ENCODE data around the gene FKBP6.
"Not testable (repeated sequence)": the region's sequence is repeated elsewhere in the genome, so short reads cannot be mapped to it uniquely, and the experiment has no call there.

The FKBP6 gene

GRCh38 chr7:73327922-73328321 lies at the start of gene FKBP6, which contains the start of gene TRIM50:
TSS of gene FKBP6 (plus strand) at chr7:73328161. CDS start at chr7:73328429, 268 bp downstream.
TSS of gene TRIM50 (minus strand) at chr7:73328082. CDS start at chr7:73324787, 3,295 bp downstream.
- DNase-seq (ENCODE audit: low read depth in 1 of 2, low spot score in 1 of 2) = not testable (repeated sequence)

DNA sequence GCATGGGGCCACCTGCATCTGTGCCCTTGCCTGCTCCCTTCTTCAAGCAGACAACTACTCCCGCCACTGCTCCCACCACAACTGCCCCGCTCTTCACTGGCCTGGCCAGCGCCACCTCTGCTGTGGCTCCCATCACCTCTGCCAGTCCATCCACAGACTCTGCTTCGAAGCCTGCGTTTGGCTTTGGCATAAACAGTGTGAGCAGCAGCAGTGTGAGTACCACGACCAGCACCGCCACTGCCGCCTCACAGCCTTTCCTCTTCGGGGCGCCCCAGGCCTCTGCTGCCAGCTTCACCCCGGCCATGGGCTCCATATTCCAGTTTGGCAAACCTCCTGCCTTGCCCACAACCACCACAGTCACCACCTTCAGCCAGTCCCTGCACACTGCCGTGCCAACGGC lies 30.7 kb upstream of the FKBP6 start:
- DNase-seq (ENCODE audit: low read depth in 1 of 2, low spot score in 1 of 2) = not testable (repeated sequence)

DNA sequence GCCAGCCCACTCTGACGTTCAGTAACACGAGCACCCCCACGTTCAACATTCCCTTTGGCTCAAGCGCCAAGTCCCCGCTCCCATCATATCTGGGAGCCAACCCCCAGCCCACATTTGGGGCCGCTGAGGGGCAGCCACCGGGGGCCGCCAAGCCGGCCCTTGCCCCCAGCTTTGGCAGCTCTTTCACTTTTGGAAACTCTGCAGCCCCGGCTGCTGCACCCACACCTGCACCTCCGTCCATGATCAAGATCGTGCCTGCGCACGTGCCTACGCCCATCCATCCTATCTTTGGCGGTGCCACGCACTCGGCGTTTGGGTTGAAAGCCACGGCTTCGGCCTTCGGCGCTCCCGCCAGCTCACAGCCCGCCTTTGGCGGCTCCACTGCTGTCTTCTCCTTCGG lies 30.3 kb upstream of the FKBP6 start:
- DNase-seq (ENCODE audit: low read depth in 1 of 2, low spot score in 1 of 2) = not testable (repeated sequence)

- DNase-seq (ENCODE audit: low read depth in 1 of 2, low spot score in 1 of 2) = not testable (repeated sequence)
Measured at GRCh38 chr7:73299812-73300211, 28.1 kb upstream of the FKBP6 start.

DNA sequence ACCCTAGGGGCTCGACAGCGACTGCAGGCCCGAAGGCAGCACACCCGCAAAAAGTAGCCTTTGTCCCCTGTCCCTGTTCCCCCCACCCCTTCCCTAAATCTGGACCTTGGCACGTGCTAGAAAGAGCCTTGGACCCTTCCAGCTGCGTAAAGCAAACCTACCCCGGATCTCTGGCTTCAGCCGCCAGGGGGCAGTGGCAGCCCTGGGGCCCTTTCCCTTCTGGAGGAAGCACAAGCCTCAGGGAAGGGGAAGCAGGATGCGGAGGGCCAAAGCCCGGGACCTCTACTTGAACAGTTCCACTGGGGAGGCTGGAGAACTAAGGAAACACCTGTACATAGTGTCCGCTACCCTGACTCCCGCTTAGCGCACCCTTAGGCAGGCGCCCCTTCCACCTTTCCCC lies 26.9 kb upstream of the FKBP6 start:
- not testable (repeated sequence) for DNase-seq (ENCODE audit: low read depth in 1 of 2, low spot score in 1 of 2)

DNA sequence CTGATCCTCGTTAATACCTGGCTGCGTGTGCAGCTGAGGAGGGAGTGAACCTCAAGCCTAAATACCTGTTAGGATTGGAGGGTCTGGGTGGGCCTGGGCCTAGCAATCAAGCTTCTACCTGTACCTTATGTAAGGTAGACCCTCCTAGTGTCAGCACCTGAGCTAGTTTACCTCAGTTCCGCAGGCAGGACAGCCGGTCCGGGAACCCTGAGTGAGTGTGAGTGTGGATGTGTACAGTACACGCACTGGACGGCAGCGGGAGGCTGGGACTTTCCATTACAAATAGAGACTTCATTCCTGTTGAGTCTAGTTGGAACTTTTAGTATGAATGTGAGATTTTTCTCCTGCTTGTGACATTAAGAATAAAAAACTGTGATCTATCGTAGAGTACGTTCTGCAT lies 25.1 kb upstream of the FKBP6 start:
- not testable (repeated sequence) for DNase-seq (ENCODE audit: low read depth in 1 of 2, low spot score in 1 of 2)

- DNase-seq (ENCODE audit: low read depth in 1 of 2, low spot score in 1 of 2) = no peak
Measured at GRCh38 chr7:73303546-73303945, 24.4 kb upstream of the FKBP6 start.

- no peak for DNase-seq (ENCODE audit: low read depth in 1 of 2, low spot score in 1 of 2)
Measured at GRCh38 chr7:73304071-73304470, 23.9 kb upstream of the FKBP6 start.

- not testable (repeated sequence) for DNase-seq (ENCODE audit: low read depth in 1 of 2, low spot score in 1 of 2)
Measured at GRCh38 chr7:73304612-73305387, 23.2 kb upstream of the FKBP6 start.

DNA sequence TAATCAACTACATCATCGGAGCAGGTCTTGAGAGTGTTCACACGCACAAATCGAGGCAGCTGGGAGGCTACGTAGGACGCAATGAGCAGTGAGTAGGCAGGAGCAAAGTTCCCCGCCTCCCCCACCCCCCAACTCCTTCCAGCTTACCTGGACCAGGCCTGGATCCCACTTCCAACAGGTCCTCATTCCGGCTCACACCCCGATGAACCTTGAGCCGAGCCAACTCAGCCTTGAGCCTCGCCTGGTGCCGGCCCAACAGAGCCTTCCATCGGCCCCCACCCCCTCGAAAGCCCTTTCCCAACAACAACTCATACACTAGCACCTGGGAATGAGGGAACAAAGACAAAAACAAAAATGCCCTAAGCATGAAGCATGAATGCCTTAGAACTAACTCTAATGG lies 20.5 kb upstream of the FKBP6 start:
- DNase-seq (ENCODE audit: low read depth in 1 of 2, low spot score in 1 of 2) = no peak

DNA sequence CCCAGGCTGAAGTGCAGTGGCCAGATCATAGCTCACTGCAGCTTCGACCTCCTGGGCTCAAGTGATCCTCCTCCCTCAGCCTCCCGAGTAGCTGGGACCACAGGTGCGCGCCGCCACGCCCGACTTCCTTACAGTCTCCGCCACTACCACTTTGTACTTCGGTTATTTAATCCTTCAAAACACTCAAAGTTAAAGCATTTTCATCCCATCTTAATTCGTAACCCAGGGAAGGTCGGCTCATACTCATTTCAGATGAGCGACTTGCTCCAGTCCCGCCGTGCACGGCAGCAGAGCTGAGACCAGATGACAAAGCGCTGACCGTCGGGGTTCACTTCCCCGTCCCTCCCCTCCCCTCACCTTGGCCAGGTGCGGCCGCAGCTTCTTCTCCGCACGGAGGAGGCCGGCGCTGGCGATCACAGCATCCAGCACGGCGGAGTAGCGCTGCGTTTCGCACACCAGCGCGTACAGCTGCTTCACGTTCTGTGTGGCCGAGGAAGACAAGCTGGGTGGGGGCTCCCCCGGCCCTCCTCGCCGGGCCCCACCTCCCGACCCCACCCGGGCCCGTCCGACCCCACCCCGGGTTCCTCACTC lies 19.8 kb upstream of the FKBP6 start:
- no peak for DNase-seq (ENCODE audit: low read depth in 1 of 2, low spot score in 1 of 2)

DNA sequence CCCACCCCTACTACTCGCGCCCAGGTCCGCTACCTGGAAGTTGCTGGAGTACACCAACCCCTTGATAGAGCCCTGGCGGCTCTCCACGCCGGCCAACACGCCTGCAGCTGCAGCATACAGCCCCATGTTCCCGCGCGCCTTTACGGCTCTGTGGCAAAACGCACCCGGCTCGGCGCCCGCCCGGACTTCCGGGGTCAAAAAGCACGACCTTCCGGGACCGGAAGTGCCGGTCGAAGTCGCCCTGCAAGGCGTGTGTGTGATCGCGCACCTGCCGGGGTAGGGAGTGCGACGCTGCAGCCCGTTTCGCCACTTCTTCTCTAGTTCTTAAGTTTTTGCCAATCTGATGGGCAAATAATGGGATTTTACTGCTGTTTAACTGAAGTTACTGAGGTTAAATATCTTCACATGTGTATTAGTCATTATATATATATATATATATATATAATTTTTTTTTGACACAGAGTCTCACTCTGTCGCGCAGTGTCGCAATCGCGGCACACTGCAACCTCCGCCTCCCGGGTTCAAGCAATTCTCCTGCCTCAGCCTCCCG lies 19.2 kb upstream of the FKBP6 start, which contains the start of gene NSUN5:
Gene NSUN5 (minus strand): TSS at position 162 of the 550 bp plus-strand sequence. CDS start 36 bp downstream, at position 126.
- peak; percentile 76 to 88 for DNase-seq (ENCODE audit: low read depth in 1 of 2, low spot score in 1 of 2)

- not testable (repeated sequence) for DNase-seq (ENCODE audit: low read depth in 1 of 2, low spot score in 1 of 2)
Measured at GRCh38 chr7:73311421-73311820, 16.5 kb upstream of the FKBP6 start.

DNA sequence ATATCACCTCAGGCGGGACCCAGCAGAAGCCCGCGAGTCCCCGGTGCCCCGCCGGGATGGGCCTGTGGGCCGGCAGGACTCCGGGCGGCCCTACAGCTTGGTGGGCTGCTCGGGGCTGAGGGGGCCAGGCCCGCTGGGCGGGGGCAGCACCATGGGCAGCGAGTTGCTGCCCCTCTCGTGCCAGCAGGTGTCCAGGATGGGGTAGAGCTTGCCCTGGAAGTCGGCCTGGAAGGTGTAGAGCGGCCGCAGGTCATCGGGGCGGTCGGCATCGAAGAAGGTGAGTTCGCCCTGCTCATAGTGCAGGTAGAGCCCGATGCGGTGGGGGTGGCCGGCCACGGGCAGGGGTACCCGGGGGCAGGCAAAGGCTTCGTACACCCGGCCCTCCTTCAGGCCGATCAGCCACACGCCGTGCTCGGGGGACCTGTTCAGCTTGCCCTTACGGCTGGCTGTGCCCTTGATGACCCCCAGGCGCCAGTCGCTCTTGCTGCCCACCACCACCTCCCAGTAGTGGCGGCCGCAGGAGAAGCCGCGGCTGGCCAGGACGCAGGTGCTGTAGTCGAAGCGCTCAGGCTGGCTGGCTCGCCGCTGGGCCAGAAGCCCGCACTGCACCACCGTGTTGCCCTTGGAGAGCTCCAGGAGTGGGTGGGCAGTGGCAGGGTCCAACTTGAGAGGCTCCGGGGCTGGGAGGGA lies 15.0 kb upstream of the FKBP6 start:
- DNase-seq (ENCODE audit: low read depth in 1 of 2, low spot score in 1 of 2) = no peak

GRCh38 chr7:73313521-73313906 lies 14.4 kb upstream of the FKBP6 start:
- DNase-seq (ENCODE audit: low read depth in 1 of 2, low spot score in 1 of 2) = no peak

GRCh38 chr7:73314271-73314670 lies 13.7 kb upstream of the FKBP6 start:
- no peak for DNase-seq (ENCODE audit: low read depth in 1 of 2, low spot score in 1 of 2)

DNA sequence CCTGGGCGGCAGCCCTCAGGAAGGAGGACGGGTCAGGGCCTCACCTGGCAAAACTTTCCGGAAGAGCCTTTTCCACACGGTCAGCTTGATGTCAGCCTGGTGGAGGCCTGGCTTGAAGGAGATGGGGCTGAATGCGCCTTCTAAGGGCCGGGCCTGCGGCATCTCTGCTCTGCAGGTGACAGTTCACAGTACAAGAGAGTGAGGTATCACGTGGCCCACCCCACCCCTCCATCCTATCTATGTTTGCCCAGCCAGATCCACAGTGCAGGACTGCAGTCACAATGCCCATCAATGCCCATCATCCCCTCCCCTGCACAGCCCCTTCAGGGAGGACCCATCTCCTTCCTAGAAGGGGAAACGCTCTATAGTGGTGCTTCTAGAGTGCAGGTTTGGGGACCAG lies 11.4 kb upstream of the FKBP6 start:
- no peak for DNase-seq (ENCODE audit: low read depth in 1 of 2, low spot score in 1 of 2)

DNA sequence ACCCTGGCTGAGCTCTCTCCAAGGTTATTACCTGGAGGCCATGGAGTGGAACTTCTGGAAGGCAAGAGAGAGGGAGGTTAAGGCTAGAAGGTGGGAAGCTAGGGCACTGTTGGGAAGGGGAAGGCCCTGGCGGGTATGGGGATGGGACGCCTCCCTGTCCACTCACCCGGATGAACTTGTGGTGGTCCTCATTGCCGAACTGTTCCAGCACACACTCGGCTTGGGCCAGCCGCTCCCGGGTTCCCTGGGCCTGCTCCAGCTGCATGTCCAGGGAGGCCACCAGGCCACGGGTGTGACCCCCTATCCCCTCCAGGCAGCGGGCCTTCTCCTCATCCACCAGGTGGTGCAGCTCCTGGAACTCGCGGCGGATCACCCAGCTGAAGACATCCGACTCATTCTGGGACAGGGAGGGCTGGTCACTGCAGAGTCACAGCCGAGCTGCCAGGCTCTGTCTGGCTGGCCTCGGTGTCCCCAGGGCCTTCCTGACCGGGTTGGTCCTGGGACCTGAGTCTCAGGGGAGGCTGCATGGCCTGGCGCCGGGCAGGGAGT lies 9.2 kb upstream of the FKBP6 start:
- not testable (repeated sequence) for DNase-seq (ENCODE audit: low read depth in 1 of 2, low spot score in 1 of 2)

DNA sequence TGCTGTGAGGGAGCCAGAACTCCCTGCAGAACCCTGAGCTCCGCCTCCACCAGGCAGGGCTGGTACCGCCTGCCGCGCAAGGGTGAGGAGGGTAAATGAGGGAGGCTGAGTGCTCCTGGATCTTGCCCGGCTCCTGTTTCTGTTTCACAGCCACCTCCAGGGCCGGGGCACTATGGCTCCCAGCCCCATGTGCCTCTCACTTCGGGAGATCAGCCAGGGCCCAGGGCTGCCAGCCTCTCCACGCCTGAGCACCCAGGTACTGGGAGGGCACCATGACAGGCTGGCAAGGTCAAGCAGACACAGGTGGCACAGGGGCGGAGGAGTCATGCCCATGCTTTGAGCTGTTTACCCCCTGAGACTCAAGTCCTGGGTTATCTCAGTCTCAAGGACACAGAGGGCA lies 8.4 kb upstream of the FKBP6 start:
- not testable (repeated sequence) for DNase-seq (ENCODE audit: low read depth in 1 of 2, low spot score in 1 of 2)

GRCh38 chr7:73320009-73320408 lies 8.0 kb upstream of the FKBP6 start:
- not testable (repeated sequence) for DNase-seq (ENCODE audit: low read depth in 1 of 2, low spot score in 1 of 2)

DNA sequence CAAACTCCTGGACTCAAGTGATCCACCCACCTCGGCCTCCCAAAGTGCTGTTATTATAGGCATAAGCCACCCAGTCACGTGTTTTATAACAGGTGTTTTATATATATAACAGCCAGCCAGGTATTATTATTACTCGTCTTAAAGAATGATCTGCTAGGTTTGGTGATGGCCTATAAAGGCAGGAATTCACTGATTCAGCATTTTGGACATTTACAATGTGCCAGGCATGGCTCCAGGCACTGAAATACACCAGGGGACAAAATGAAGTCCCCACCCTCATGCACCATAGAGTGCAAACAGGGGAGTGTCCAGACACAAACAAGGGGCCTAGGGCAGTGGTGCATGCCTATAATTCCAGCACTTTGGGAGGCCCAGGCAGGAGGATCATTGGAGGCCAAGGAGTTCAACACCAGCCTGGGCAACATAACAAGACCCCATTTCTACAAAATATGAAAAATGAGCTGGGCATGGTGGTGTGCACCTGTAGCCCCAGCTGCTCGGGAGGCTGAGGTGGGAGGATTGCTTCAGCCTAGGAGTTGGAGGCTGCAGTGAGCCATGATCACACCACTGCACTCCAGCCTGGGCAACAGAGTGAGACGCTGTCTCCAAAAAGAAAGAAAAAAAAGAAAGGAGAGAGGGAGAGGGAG lies 4.4 kb upstream of the FKBP6 start:
- not testable (repeated sequence) for DNase-seq (ENCODE audit: low read depth in 1 of 2, low spot score in 1 of 2)

Data from activated CD4-positive, alpha-beta T cell treated with anti-CD3 and anti-CD28 coated beads, Interleukin-2, amount 50 U/mL, for 24 hours (primary cell).